ENCODE results near the gene ZNF664. TPM values are rescaled to one million over a fixed set of nuclear protein-coding genes. Genes with fewer than 3 reads are reported as not detected.

Gene ZNF664
- total and polyA plus RNA-seq, 10 of the 15 experiments (the other 5 are each of a cell fraction or from before 2014, with no cell fraction given): 1.8 to 65.6 (median 30.8) TPM

GRCh38 chr12:123940627-123940966 is 32.4 kb upstream of the ZNF664 start (continued):
- TF ChIP-seq PAX8 (IDR thresholded peaks at IDR 0.05): no peak

DNA sequence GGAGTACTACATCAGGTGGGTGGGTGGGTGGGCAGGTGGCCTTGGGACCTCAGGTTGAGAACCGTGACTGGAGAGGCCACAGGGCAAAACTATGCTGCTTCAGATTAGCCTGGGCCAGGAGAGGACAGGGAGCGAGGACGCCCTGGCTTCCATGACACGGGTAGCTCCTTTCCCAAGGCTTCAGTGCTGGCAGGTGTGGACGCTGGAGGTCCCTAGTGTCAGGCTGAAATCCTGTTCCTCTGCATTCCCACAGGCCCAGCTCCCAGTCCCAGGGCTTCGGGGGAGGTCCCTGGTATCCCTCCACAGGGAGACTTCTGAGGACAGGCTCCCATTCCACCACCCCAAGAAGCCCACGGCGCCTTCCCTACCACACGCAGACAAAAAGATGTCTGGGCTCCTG is 32.0 kb upstream of the ZNF664 start:
- Histone ChIP-seq H3K4me3 (no peak overlapping the region), H3K4me1 (ENCODE audit: control insufficient read depth, insufficient read depth, low read length) (peaks cover 11% of the 10 kb centered on the region), H2AFZ (ENCODE audit: control insufficient read depth, low read depth, low read length) (no peak overlapping the region), H4K20me1 (ENCODE audit: control insufficient read depth, insufficient read depth) (no peaks in the 10 kb centered on the region), H3K79me2 (ENCODE audit: control insufficient read depth, insufficient read depth, low read length) (no peaks in the 10 kb centered on the region), H3K9me3 (replicated peaks; ENCODE audit: control insufficient read depth, insufficient read depth, low read length) (no peaks in the 10 kb centered on the region; the same call in 1 of the 3 replicates), H3K36me3 (ENCODE audit: control insufficient read depth in 2 of 2, insufficient read depth in 2 of 2, low read length in 1 of 2) (no peaks in the 10 kb centered on the region), H3K4me2 (ENCODE audit: control insufficient read depth, insufficient read depth) (no peak overlapping the region), H3K27me3 (replicated peaks in 1 of 2; ENCODE audit: control insufficient read depth in 2 of 2, insufficient read depth in 2 of 2, low read length in 1 of 2) (no peaks in the 10 kb centered on the region), H3K27ac (ENCODE audit: control insufficient read depth, insufficient read depth) (no peak overlapping the region), H3K9ac (ENCODE audit: control insufficient read depth, insufficient read depth, low read length) (no peak overlapping the region)
- BruUV-seq (replicated peaks): no TSS peak
- SMC1A ChIA-PET (ENCODE audit: uncharacterized antibody, unreplicated experiment): no interaction called here
- CTCF ChIA-PET: no interaction called here
- ATAC-seq (no peak), FAIRE-seq (no peak), DNase-seq (ENCODE audit: low read depth, low spot score) (no peak)
- POLR2A ChIA-PET: no interaction called here
- in situ Hi-C loops (cut with MboI): no loop called here
- 80% methylated on average over 8 of the region's 9 CpGs for WGBS (ENCODE audit: insufficient coverage, insufficient replicate concordance, low lambda C conversion rate, missing lambda C conversion rate)
- RAD21 ChIA-PET (ENCODE audit: unreplicated experiment): no interaction called here
- TF ChIP-seq MEF2A (IDR thresholded peaks at IDR 0.05; ENCODE audit: insufficient read depth, low read depth, low read length) (no peak), EZH2 (IDR thresholded peaks at IDR 0.05; ENCODE audit: borderline replicate concordance, control insufficient read depth, low read depth, low read length) (no peak), SREBF2 (IDR thresholded peaks at IDR 0.05; ENCODE audit: low read length) (no peak), IKZF2 (IDR thresholded peaks at IDR 0.05) (no peak), HCFC1 (IDR thresholded peaks at IDR 0.05; ENCODE audit: low read length) (no peak), NKRF (conservative IDR thresholded peaks at IDR 0.05) (no peak), SRF (IDR thresholded peaks at IDR 0.05; ENCODE audit: low read depth in 2 of 2, low read length in 2 of 2) (no peak), LARP7 (IDR thresholded peaks at IDR 0.05) (no peak), NFIC (IDR thresholded peaks at IDR 0.05; ENCODE audit: low read depth, low read length) (no peak), CHD4 (IDR thresholded peaks at IDR 0.05) (no peak), YBX1 (IDR thresholded peaks at IDR 0.05) (no peak), WRNIP1 (IDR thresholded peaks at IDR 0.05; ENCODE audit: borderline replicate concordance, low read depth, low read length) (no peak), SIN3A (IDR thresholded peaks at IDR 0.05; ENCODE audit: low read depth, low read length) (no peak)
- TF ChIP-seq, protein P1, sequence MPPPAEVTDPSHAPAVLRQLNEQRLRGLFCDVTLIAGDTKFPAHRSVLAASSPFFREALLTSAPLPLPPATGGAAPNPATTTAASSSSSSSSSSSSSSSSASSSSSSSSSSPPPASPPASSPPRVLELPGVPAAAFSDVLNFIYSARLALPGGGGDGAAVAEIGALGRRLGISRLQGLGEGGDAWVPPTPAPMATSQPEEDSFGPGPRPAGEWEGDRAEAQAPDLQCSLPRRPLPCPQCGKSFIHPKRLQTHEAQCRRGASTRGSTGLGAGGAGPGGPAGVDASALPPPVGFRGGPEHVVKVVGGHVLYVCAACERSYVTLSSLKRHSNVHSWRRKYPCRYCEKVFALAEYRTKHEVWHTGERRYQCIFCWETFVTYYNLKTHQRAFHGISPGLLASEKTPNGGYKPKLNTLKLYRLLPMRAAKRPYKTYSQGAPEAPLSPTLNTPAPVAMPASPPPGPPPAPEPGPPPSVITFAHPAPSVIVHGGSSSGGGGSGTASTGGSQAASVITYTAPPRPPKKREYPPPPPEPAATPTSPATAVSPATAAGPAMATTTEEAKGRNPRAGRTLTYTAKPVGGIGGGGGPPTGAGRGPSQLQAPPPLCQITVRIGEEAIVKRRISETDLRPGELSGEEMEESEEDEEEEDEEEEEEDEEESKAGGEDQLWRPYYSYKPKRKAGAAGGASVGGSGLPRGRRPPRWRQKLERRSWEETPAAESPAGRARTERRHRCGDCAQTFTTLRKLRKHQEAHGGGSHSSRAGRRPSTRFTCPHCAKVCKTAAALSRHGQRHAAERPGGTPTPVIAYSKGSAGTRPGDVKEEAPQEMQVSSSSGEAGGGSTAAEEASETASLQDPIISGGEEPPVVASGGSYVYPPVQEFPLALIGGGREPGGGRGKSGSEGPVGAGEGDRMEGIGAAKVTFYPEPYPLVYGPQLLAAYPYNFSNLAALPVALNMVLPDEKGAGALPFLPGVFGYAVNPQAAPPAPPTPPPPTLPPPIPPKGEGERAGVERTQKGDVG (CRISPR knock-in tag; IDR thresholded peaks at IDR 0.05): no peak
- intact Hi-C loops (cut with micrococcal nuclease; ENCODE audit: unreplicated experiment): no loop called here

Measured in GM12878 (cell line).